ENCODE measurements around the gene DACH1. TPM values are rescaled to one million over a fixed set of nuclear protein-coding genes. Genes with fewer than 3 reads are reported as not detected.

The DACH1 gene
- total RNA-seq, 1 experiment from 2014 or later = not detected

GRCh38 chr13:71408416-71408815 is 458.6 kb downstream of the DACH1 start:
- no peak for ATAC-seq

GRCh38 chr13:71399631-71400215 is 467.3 kb downstream of the DACH1 start:
- BruUV-seq (replicated peaks) = no TSS peak
- no peak overlapping the region for H3K4me2 ChIP-seq (ENCODE audit: low read length)
- H3K4me3 ChIP-seq (ENCODE audit: low read length) = no peak overlapping the region
- no peaks in the 10 kb centered on the region for H3K4me1 ChIP-seq (ENCODE audit: insufficient read depth, low read length)
- ATAC-seq (no peak), DNase-seq (no peak)
- no peaks in the 10 kb centered on the region for H3K27me3 ChIP-seq (ENCODE audit: low read length)
- intact Hi-C loops (cut with micrococcal nuclease) = no loop called here
- ChIA-PET POLR2A (ENCODE audit: unreplicated experiment) (interaction anchor here (0.7 kb wide), 1 partner anchor 158 kb away, joined by 4 read pairs; no protein-coding TSS in a partner anchor), CTCF (no interaction called here)
- H3F3A ChIP-seq (ENCODE audit: low read length, unreplicated experiment) = no peaks in the 10 kb centered on the region
- H3K79me2 ChIP-seq (ENCODE audit: low read length) = no peaks in the 10 kb centered on the region
- no peaks in the 10 kb centered on the region for H3K9me3 ChIP-seq (ENCODE audit: low read length)
- no peaks in the 10 kb centered on the region for H4K20me1 ChIP-seq (ENCODE audit: low read length)
- no peak overlapping the region for H2AFZ ChIP-seq (ENCODE audit: low read length)
- TF ChIP-seq CTCF (conservative IDR thresholded peaks at IDR 0.05; ENCODE audit: low read depth, low read length) = no peak
- no peak for TF ChIP-seq EZH2 (IDR thresholded peaks at IDR 0.05; ENCODE audit: low read length, unreplicated experiment)
- TF ChIP-seq EZH2phosphoT487 (IDR thresholded peaks at IDR 0.05; ENCODE audit: borderline replicate concordance, low read length) = no peak
- H3K36me3 ChIP-seq (ENCODE audit: low read depth, low read length) = no peaks in the 10 kb centered on the region
- no peak overlapping the region for H3K9ac ChIP-seq (ENCODE audit: low read length)
- no peaks in the 10 kb centered on the region for H3K9me2 ChIP-seq (replicated peaks; ENCODE audit: low read length)
- no peak overlapping the region for H3K27ac ChIP-seq (ENCODE audit: low read length)

More at GRCh38 chr13:71408416-71408815, 458.6 kb downstream of the DACH1 start:
- POLR2A ChIA-PET (ENCODE audit: unreplicated experiment) = no interaction called here
- DNase-seq = no peak
- TF ChIP-seq CTCF (conservative IDR thresholded peaks at IDR 0.05; ENCODE audit: low read depth, low read length) = no peak
- no peak for TF ChIP-seq EZH2 (IDR thresholded peaks at IDR 0.05; ENCODE audit: low read length, unreplicated experiment)
- no peak for TF ChIP-seq EZH2phosphoT487 (IDR thresholded peaks at IDR 0.05; ENCODE audit: borderline replicate concordance, low read length)
- no peaks in the 10 kb centered on the region for H3K9me2 ChIP-seq (replicated peaks; ENCODE audit: low read length)
- no peak overlapping the region for H2AFZ ChIP-seq (ENCODE audit: low read length)
- H3K36me3 ChIP-seq (ENCODE audit: low read depth, low read length) = no peaks in the 10 kb centered on the region
- intact Hi-C loops (cut with micrococcal nuclease) = no loop called here
- no peak overlapping the region for H3K9ac ChIP-seq (ENCODE audit: low read length)
- H3K27me3 ChIP-seq (ENCODE audit: low read length) = no peaks in the 10 kb centered on the region
- H3K27ac ChIP-seq (ENCODE audit: low read length) = no peak overlapping the region
- no TSS peak for BruUV-seq (replicated peaks)
- no peaks in the 10 kb centered on the region for H3K79me2 ChIP-seq (ENCODE audit: low read length)
- no peaks in the 10 kb centered on the region for H4K20me1 ChIP-seq (ENCODE audit: low read length)
- CTCF ChIA-PET = no interaction called here
- no peak overlapping the region for H3K4me2 ChIP-seq (ENCODE audit: low read length)
- no peaks in the 10 kb centered on the region for H3K9me3 ChIP-seq (ENCODE audit: low read length)
- H3F3A ChIP-seq (ENCODE audit: low read length, unreplicated experiment) = no peaks in the 10 kb centered on the region
- H3K4me3 ChIP-seq (ENCODE audit: low read length) = no peak overlapping the region
- H3K4me1 ChIP-seq (ENCODE audit: insufficient read depth, low read length) = no peaks in the 10 kb centered on the region

- ChIA-PET POLR2A (ENCODE audit: unreplicated experiment) (no interaction called here), CTCF (no interaction called here)
- no peaks in the 10 kb centered on the region for H4K20me1 ChIP-seq (ENCODE audit: low read length)
- no peak overlapping the region for H2AFZ ChIP-seq (ENCODE audit: low read length)
- H3K27me3 ChIP-seq (ENCODE audit: low read length) = no peaks in the 10 kb centered on the region
- H3K27ac ChIP-seq (ENCODE audit: low read length) = no peak overlapping the region
- intact Hi-C loops (cut with micrococcal nuclease) = no loop called here
- TF ChIP-seq CTCF (conservative IDR thresholded peaks at IDR 0.05; ENCODE audit: low read depth, low read length) (no peak), EZH2phosphoT487 (IDR thresholded peaks at IDR 0.05; ENCODE audit: borderline replicate concordance, low read length) (no peak), EZH2 (IDR thresholded peaks at IDR 0.05; ENCODE audit: low read length, unreplicated experiment) (no peak)
- DNase-seq = no peak
- H3F3A ChIP-seq (ENCODE audit: low read length, unreplicated experiment) = no peaks in the 10 kb centered on the region
- H3K9me3 ChIP-seq (ENCODE audit: low read length) = no peaks in the 10 kb centered on the region
- no peak for ATAC-seq
- H3K4me3 ChIP-seq (ENCODE audit: low read length) = no peak overlapping the region
- H3K9me2 ChIP-seq (replicated peaks; ENCODE audit: low read length) = no peaks in the 10 kb centered on the region
- H3K4me1 ChIP-seq (ENCODE audit: insufficient read depth, low read length) = no peaks in the 10 kb centered on the region
- no peak overlapping the region for H3K4me2 ChIP-seq (ENCODE audit: low read length)
- no peaks in the 10 kb centered on the region for H3K79me2 ChIP-seq (ENCODE audit: low read length)
- BruUV-seq (replicated peaks) = no TSS peak
- H3K9ac ChIP-seq (ENCODE audit: low read length) = no peak overlapping the region
- H3K36me3 ChIP-seq (ENCODE audit: low read depth, low read length) = no peaks in the 10 kb centered on the region
Observed at GRCh38 chr13:71396149-71396548, 470.9 kb downstream of the DACH1 start.

Measured in PC-3 (cell line).